IPS-18c (cell line): Measurements from ENCODE around the gene HCFC1R1.

Experiments
- H3K4me3 ChIP-seq: 2 replicates; pipeline ENCODE4 v1.7.0; 2013; ENCODE audit warnings: low read depth, mild to moderate bottlenecking, low read length, moderate library complexity; ENCODE audit not compliant: insufficient read depth
- H3K9me3 ChIP-seq: one replicate; pipeline ENCODE4 v1.6.1; 2013; ENCODE audit warnings: mild to moderate bottlenecking, low read length, moderate library complexity; ENCODE audit not compliant: control insufficient read depth, insufficient read depth

Gene HCFC1R1

GRCh38 chr16:3026609-3027488 is 3.1 kb upstream of the HCFC1R1 start:
- Histone ChIP-seq H3K9me3 (peaks cover 2% of the 10 kb centered on the region), H3K4me3 (no peak overlapping the region)

GRCh38 chr16:3026003-3026378 is 2.2 kb upstream of the HCFC1R1 start:
- Histone ChIP-seq H3K4me3 (no peak overlapping the region), H3K9me3 (peaks cover 2% of the 10 kb centered on the region)

DNA sequence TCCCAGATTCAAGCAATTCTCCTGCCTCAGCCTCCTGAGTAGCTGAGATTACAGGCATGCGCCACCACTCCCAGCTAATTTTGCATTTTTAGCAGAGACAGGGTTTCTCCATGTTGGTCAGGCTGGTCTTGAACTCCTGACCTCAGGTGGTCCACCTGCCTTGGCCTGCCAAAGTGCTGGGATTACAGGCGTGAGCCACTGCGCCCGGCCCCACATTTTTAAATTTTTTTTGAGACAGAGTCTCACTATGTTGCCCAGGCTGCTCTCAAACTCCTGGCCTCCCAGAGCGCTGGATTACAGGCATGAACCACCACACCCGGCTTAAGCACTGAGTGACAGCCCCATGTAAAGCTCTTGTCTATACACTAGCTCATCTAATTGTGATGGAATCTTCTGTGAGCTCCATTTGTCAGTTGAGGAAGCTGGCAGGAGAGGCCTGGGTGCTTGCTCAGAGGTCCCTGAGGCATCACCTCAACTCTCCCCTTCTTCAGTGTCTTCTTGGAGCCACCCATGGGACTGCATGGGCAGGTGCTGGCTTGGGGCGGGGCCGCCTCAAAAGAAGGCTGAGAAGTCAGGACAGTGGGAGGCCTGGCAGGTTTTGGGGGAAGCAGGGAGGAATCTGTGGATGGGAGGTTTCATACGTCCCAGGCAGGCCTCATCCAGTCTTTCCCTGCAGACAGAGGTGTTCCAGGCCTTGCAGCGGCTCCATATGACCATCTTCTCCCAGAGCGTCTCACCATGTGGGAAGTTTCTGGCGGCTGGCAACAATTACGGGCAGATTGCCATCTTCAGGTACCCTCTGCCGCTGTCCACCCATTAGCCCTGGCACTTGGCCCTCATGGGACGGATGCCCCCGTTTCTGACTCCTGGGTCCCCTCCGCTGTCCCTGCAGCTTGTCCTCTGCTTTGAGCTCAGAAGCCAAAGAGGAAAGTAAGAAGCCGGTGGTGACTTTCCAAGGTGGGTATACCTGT is 1.6 kb upstream of the HCFC1R1 start:
- peaks cover 2% of the 10 kb centered on the region for H3K9me3 ChIP-seq
- H3K4me3 ChIP-seq = no peak overlapping the region

- H3K4me3 ChIP-seq = peak overlapping the region; percentile 86
- H3K9me3 ChIP-seq = no peaks in the 10 kb centered on the region
These were observed 400 bp downstream of the HCFC1R1 start for GRCh38 chr16:3023415-3023668.

- Histone ChIP-seq H3K4me3 (peak overlapping the region; percentile 86), H3K9me3 (no peaks in the 10 kb centered on the region)
These were observed 893 bp downstream of the HCFC1R1 start for GRCh38 chr16:3022684-3023414.

GRCh38 chr16:3022208-3022683 is 1.5 kb downstream of the HCFC1R1 start:
- Histone ChIP-seq H3K9me3 (no peaks in the 10 kb centered on the region), H3K4me3 (peak overlapping the region; percentile 86)

- H3K9me3 ChIP-seq = no peaks in the 10 kb centered on the region
- peak overlapping the region; percentile 86 for H3K4me3 ChIP-seq
These were observed 2.1 kb downstream of the HCFC1R1 start for GRCh38 chr16:3021449-3022207.

DNA sequence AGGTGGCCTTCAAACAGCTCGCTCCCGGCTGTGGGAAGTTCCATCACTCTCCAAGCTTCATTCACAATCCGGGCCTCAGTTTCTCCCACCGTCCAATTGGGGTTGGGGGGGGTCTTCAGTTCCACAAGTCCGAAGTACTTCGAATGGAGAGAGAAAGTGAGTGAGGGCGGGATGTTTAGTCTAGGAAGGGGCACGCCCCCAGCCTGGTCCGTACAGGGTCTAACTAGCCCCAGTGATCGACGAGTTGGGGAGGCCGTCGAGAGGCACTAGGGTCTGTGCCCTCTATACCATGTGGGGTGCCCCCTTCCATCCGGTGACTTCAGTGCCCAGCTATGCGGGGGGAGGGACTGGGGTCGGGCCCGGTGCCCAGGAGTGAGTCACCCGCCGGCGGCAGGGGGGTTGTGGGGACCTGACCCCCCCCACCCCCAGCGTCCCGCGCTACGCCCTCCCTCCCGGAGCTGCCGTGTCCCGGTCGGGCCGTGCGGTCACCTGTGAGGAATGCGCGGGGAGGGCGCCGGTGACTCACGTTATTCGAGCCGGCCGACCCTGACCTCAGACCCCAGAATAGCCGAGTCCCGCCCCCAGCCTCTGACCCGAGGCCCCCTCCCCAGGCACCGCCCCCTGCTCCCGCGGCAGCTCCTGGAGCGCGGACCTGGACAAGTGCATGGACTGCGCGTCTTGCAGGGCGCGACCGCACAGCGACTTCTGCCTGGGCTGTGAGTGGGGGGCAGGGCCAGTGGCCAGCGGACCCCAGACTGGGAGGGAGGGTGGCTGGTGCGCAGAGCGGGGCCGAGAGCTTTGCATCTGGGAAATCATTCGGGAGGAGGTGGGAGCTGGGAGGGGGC is 2.9 kb downstream of the HCFC1R1 start:
- Histone ChIP-seq H3K4me3 (peak overlapping the region; percentile 86), H3K9me3 (no peaks in the 10 kb centered on the region)

GRCh38 chr16:3020247-3020603 is 3.5 kb downstream of the HCFC1R1 start, which contains the start of gene TNFRSF12A:
Gene TNFRSF12A (plus strand): TSS chr16:3020368. CDS start chr16:3020398, 30 bp downstream.
- H3K4me3 ChIP-seq = peak within 1 kb of the TSS; percentile 86
- no peaks in the 10 kb centered on the region for H3K9me3 ChIP-seq

DNA sequence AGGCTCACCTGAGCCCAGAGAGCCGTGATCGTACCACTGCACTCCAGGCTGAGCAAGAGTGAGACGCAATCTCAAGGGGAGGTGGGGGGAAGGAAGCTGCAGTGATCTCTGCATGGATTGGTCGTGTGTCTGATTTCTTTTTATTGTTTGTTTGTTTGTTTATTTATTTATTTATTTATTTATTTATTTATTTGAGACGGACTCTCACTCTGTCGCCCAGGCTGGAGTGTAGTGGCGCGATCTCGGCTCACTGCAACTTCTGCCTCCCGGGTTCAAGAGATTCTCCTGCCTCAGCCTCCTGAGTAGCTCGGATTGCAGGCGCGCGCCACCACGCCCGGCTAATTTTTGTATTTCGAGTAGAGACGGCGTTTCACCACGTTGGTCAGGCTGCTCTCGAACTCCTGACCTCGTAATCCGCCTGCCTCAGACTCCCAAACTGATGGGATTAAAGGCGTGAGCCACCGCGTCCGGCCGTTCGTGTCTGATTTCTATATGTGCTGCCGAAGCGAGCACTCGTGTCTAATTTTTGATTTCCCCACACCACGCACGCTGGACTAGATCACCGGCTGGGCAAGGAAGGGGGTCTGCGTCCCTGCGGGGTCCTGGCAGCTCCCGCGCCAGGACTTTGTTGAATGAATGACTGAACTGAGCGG is 4.0 kb downstream of the HCFC1R1 start:
- Histone ChIP-seq H3K4me3 (peak overlapping the region; percentile 17; the same call in 1 of the 2 replicates), H3K9me3 (no peaks in the 10 kb centered on the region)

GRCh38 chr16:3017794-3018506 is 5.8 kb downstream of the HCFC1R1 start, which contains the start of gene CLDN6:
Gene CLDN6 (minus strand): TSS chr16:3018183. CDS start chr16:3016021, 2,162 bp downstream.
- Histone ChIP-seq H3K4me3 (peak within 1 kb of the TSS; percentile 95), H3K9me3 (no peaks in the 10 kb centered on the region)

DNA sequence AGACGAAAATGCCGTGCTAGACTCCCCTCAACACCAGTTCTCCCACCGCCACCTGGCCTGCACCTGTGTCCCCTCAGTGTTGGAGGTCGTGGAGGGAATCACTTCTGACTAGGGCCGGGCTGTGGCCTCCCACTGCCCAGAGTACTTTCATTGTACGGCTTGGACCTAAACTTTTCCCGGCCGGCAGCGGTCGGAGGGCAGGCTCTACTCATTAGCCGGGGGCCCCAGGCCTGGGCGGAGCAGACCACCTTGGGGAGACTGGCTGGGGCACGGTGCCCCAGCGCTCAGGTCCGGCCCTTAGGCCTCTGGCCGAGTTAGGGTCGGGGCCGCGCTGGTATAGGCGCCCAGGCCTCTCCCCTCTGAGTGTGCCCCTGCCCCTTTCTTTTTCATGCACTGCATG is 6.4 kb downstream of the HCFC1R1 start:
- no peaks in the 10 kb centered on the region for H3K9me3 ChIP-seq
- H3K4me3 ChIP-seq = peak overlapping the region; percentile 95

GRCh38 chr16:3015865-3016521 is 7.7 kb downstream of the HCFC1R1 start:
- Histone ChIP-seq H3K4me3 (peak overlapping the region; percentile 39), H3K9me3 (no peaks in the 10 kb centered on the region)

GRCh38 chr16:3014971-3015370 is 8.8 kb downstream of the HCFC1R1 start:
- Histone ChIP-seq H3K4me3 (no peak overlapping the region), H3K9me3 (no peaks in the 10 kb centered on the region)
